Superior temporal gyrus (tissue), 1 donor: ENCODE results near the gene BLCAP.
"Not testable (repeated sequence)": the region's sequence is repeated elsewhere in the genome, so short reads cannot be mapped to it uniquely, and the experiment has no call there.

Experiments used
- DNase-seq: peaks from one replicate; pipeline ENCODE4 v3.0.0-alpha.2; 2016; ENCODE audit errors: extremely low spot score

Gene BLCAP

GRCh38 chr20:37527638-37528445 lies at the start of gene BLCAP:
Gene BLCAP (minus strand): TSS chr20:37527876. CDS start chr20:37519174, 8,702 bp downstream.
- DNase-seq, result peak; percentile 87

GRCh38 chr20:37577436-37577835 lies 49.8 kb upstream of the BLCAP start:
- not testable (repeated sequence) for DNase-seq

- no peak for DNase-seq
Measured at GRCh38 chr20:37576911-37577310, 49.2 kb upstream of the BLCAP start.

GRCh38 chr20:37575884-37576283 lies 48.2 kb upstream of the BLCAP start:
- no peak for DNase-seq

GRCh38 chr20:37574199-37574890 lies 46.7 kb upstream of the BLCAP start:
- DNase-seq, result no peak

GRCh38 chr20:37573626-37574198 lies 46.0 kb upstream of the BLCAP start:
- DNase-seq, result no peak

GRCh38 chr20:37571033-37571432 lies 43.4 kb upstream of the BLCAP start:
- no peak for DNase-seq

- DNase-seq, result no peak
Measured at GRCh38 chr20:37570419-37570818, 42.7 kb upstream of the BLCAP start.

GRCh38 chr20:37567671-37568588 lies 40.3 kb upstream of the BLCAP start:
- no peak for DNase-seq

- no peak for DNase-seq
Measured at GRCh38 chr20:37567331-37567665, 39.6 kb upstream of the BLCAP start.

GRCh38 chr20:37566590-37567330 lies 39.1 kb upstream of the BLCAP start:
- DNase-seq, result no peak

GRCh38 chr20:37565134-37565811 lies 37.6 kb upstream of the BLCAP start:
- no peak for DNase-seq

- peak; percentile 53 for DNase-seq
Measured at GRCh38 chr20:37564388-37565133, 36.9 kb upstream of the BLCAP start.

GRCh38 chr20:37564016-37564387 lies 36.3 kb upstream of the BLCAP start:
- DNase-seq, result no peak

- DNase-seq, result no peak
Measured at GRCh38 chr20:37562695-37563480, 35.2 kb upstream of the BLCAP start.

GRCh38 chr20:37560629-37561028 lies 33.0 kb upstream of the BLCAP start:
- DNase-seq, result no peak

- DNase-seq, result no peak
Measured at GRCh38 chr20:37559312-37560027, 31.8 kb upstream of the BLCAP start.

GRCh38 chr20:37558779-37559178 lies 31.1 kb upstream of the BLCAP start:
- DNase-seq, result no peak
